BLaER1 treated with 17β-estradiol and CSF1 and Interleukin-3, amounts not matched to agents 10 nM and 100 nM (cell line): ENCODE results near the gene CCDC174.
A peak's percentile ranks its signal among the peaks of the same experiment; 100 is the strongest.

Source experiments
- H3K27ac ChIP-seq, 11 experiments: shearing (Covaris generic); formaldehyde crosslinking; 2 replicates each; pipeline ENCODE4 v1.8.1; 2022
- H3K27me3 ChIP-seq, 11 experiments: shearing (Covaris generic); formaldehyde crosslinking; 2 replicates each; pipeline ENCODE4 v1.8.1; 2022
- H3K36me3 ChIP-seq, 11 experiments: shearing (Covaris generic); formaldehyde crosslinking; 2 replicates each; pipeline ENCODE4 v1.8.1; 2022
- H3K4me1 ChIP-seq, 10 experiments: shearing (Covaris generic); formaldehyde crosslinking; 2 replicates each; pipeline ENCODE4 v1.8.1; 2022
- H3K4me2 ChIP-seq, 11 experiments: shearing (Covaris generic); formaldehyde crosslinking; 2 replicates each; pipeline ENCODE4 v1.8.1; 2022
- H3K4me3 ChIP-seq, 10 experiments: shearing (Covaris generic); formaldehyde crosslinking; 2 replicates each; pipeline ENCODE4 v1.8.1; 2022
- H3K9ac ChIP-seq, 11 experiments: shearing (Covaris generic); formaldehyde crosslinking; 2 replicates each; pipeline ENCODE4 v1.8.1; 2022
- H3K9me3 ChIP-seq, 11 experiments: shearing (Covaris generic); formaldehyde crosslinking; replicated peaks in 1 of 11; 2 replicates each; pipeline ENCODE4 v1.8.1; 2022
- H4K20me1 ChIP-seq, 11 experiments: shearing (Covaris generic); formaldehyde crosslinking; 2 replicates each; pipeline ENCODE4 v1.8.1; 2022
- Cebpa-rat ChIP-seq, 11 experiments: shearing (Covaris generic); IDR thresholded peaks; 2 replicates each; pipeline ENCODE4 v1.8.1; 2022

CCDC174 gene

GRCh38 chr3:14684447-14684846, 32.9 kb downstream of the CCDC174 start:
- no peak for TF ChIP-seq Cebpa-rat (IDR thresholded peaks at IDR 0.05)
- peaks cover 8 to 12% (median 10%) of the 10 kb centered on the region in 11 experiments for H3K9me3 ChIP-seq
- peaks cover 0 to 6% (median 0%) of the 10 kb centered on the region in 11 experiments; a peak in 1 of 22 replicates for H3K36me3 ChIP-seq

DNA sequence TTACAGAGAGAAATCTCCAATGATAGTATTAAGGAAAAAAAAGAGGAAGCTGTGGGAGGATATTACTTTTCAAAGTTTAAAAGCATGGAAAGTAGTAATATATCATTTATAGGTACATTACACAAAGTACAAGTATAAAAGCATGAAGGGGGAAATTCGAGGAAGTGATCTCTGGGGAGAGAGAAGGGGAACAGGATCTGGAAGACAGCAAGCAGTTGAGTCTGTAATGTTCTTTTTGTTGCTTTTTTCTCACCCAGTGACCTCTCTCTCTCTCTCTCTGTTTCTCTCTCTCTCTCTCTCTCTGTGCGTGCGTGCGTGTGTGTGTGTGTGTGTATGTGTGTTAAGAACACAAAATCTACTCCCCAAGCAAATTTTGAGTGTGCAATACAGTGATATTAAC, 33.6 kb downstream of the CCDC174 start:
- Histone ChIP-seq H3K27ac (no peak overlapping the region), H3K36me3 (0 out of 22 replicates have a peak, but pooled peaks cover 0 to under 1% (median 0%) of the 10 kb centered on the region in 11 experiments), H3K4me1 (peaks cover 18 to 39% (median 29%) of the 10 kb centered on the region in 10 experiments), H3K4me3 (no peak overlapping the region), H3K9me3 (peaks cover 2 to 5% (median 3%) of the 10 kb centered on the region in 11 experiments), H4K20me1 (no peaks in the 10 kb centered on the region; a peak in 1 of 22 replicates), H3K27me3 (no peaks in the 10 kb centered on the region), H3K9ac (no peak overlapping the region), H3K4me2 (peak overlapping the region in 5 of 11 experiments; percentile 11 to 51 (median 36); a peak in 9 of 22 replicates)
- TF ChIP-seq Cebpa-rat (IDR thresholded peaks at IDR 0.05) = no peak

More at GRCh38 chr3:14684447-14684846, 32.9 kb downstream of the CCDC174 start:
- Histone ChIP-seq H3K4me1 (peaks cover 15 to 31% (median 24%) of the 10 kb centered on the region in 10 experiments), H4K20me1 (no peaks in the 10 kb centered on the region; a peak in 1 of 22 replicates), H3K27me3 (no peaks in the 10 kb centered on the region), H3K4me3 (no peak overlapping the region), H3K9ac (no peak overlapping the region), H3K4me2 (no peak overlapping the region), H3K27ac (no peak overlapping the region)

DNA sequence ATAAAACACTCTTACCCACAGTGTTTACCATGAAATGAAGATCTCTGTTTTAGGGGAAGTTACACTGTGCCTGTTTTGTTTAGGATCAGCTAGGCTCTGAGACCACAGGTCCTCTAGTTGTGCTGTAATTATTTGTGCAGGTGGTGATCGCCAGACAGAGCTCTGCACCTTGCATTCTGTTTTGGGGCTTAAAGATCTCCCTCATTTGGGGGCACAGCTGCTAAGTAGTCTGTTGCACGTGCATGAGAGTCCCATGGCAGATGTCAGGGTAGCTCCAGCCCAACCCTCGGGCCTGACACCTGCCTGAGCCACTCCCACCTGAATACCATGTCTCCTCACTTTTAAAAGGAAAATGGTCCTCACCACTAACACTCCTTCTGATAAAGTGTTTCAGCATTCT, 35.8 kb downstream of the CCDC174 start:
- Histone ChIP-seq H3K4me3 (no peak overlapping the region), H3K9ac (no peak overlapping the region), H3K27ac (no peak overlapping the region), H3K9me3 (no peaks in the 10 kb centered on the region; a peak in 1 of 22 replicates), H3K4me1 (peaks cover 26 to 52% (median 35%) of the 10 kb centered on the region in 10 experiments), H3K27me3 (no peaks in the 10 kb centered on the region), H4K20me1 (no peaks in the 10 kb centered on the region; a peak in 1 of 22 replicates), H3K36me3 (no peaks in the 10 kb centered on the region), H3K4me2 (peak overlapping the region in 4 of 11 experiments; percentile 2 to 24 (median 10); a peak in 3 of 22 replicates)
- TF ChIP-seq Cebpa-rat (IDR thresholded peaks at IDR 0.05) = no peak

GRCh38 chr3:14688525-14688924, 37.0 kb downstream of the CCDC174 start:
- H3K9me3 ChIP-seq = peaks cover under 1 to 11% (median 6%) of the 10 kb centered on the region in 11 experiments; a peak in 14 of 22 replicates
- H3K4me1 ChIP-seq = peaks cover 26 to 52% (median 35%) of the 10 kb centered on the region in 10 experiments
- H4K20me1 ChIP-seq = no peaks in the 10 kb centered on the region
- H3K36me3 ChIP-seq = no peaks in the 10 kb centered on the region
- H3K9ac ChIP-seq = no peak overlapping the region
- no peak overlapping the region for H3K27ac ChIP-seq
- no peak for TF ChIP-seq Cebpa-rat (IDR thresholded peaks at IDR 0.05)
- peak overlapping the region in 9 of 11 experiments; percentile 13 to 49 (median 30); a peak in 13 of 22 replicates for H3K4me2 ChIP-seq
- no peaks in the 10 kb centered on the region for H3K27me3 ChIP-seq
- H3K4me3 ChIP-seq = no peak overlapping the region

- no peaks in the 10 kb centered on the region for H3K27me3 ChIP-seq
- no peak overlapping the region for H3K9ac ChIP-seq
- peaks cover 26 to 52% (median 35%) of the 10 kb centered on the region in 10 experiments for H3K4me1 ChIP-seq
- H3K27ac ChIP-seq = no peak overlapping the region
- H3K9me3 ChIP-seq = peaks cover 4 to 16% (median 6%) of the 10 kb centered on the region in 11 experiments; a peak in 14 of 22 replicates
- TF ChIP-seq Cebpa-rat (IDR thresholded peaks at IDR 0.05) = no peak
- H4K20me1 ChIP-seq = no peaks in the 10 kb centered on the region
- H3K4me2 ChIP-seq = peak overlapping the region; percentile 8 to 49 (median 30); a peak in 15 of 22 replicates
- H3K4me3 ChIP-seq = no peak overlapping the region
- H3K36me3 ChIP-seq = no peaks in the 10 kb centered on the region
Observed at GRCh38 chr3:14689247-14689980, 37.9 kb downstream of the CCDC174 start.

- no peak overlapping the region for H3K27ac ChIP-seq
- H3K27me3 ChIP-seq = no peaks in the 10 kb centered on the region
- H3K4me3 ChIP-seq = no peak overlapping the region
- H4K20me1 ChIP-seq = no peaks in the 10 kb centered on the region
- TF ChIP-seq Cebpa-rat (IDR thresholded peaks at IDR 0.05) = no peak
- H3K4me1 ChIP-seq = peaks cover 23 to 39% (median 30%) of the 10 kb centered on the region in 10 experiments
- H3K4me2 ChIP-seq = peak overlapping the region in 10 of 11 experiments; percentile 6 to 59 (median 26); a peak in 16 of 22 replicates
- peaks cover 4 to 16% (median 6%) of the 10 kb centered on the region in 11 experiments; a peak in 14 of 22 replicates for H3K9me3 ChIP-seq
- H3K9ac ChIP-seq = no peak overlapping the region
- no peaks in the 10 kb centered on the region for H3K36me3 ChIP-seq
Observed at GRCh38 chr3:14691239-14691638, 39.7 kb downstream of the CCDC174 start.

- no peak overlapping the region for H3K4me3 ChIP-seq
- no peak overlapping the region for H3K9ac ChIP-seq
- H3K27me3 ChIP-seq = no peaks in the 10 kb centered on the region
- H3K27ac ChIP-seq = no peak overlapping the region
- no peaks in the 10 kb centered on the region for H3K36me3 ChIP-seq
- peaks cover 4 to 16% (median 6%) of the 10 kb centered on the region in 11 experiments; a peak in 14 of 22 replicates for H3K9me3 ChIP-seq
- TF ChIP-seq Cebpa-rat (IDR thresholded peaks at IDR 0.05) = no peak
- peaks cover 21 to 39% (median 30%) of the 10 kb centered on the region in 10 experiments for H3K4me1 ChIP-seq
- H4K20me1 ChIP-seq = no peaks in the 10 kb centered on the region
- H3K4me2 ChIP-seq = peak overlapping the region in 4 of 11 experiments; percentile 22 to 59 (median 31); a peak in 6 of 22 replicates
Observed at GRCh38 chr3:14691719-14692118, 40.2 kb downstream of the CCDC174 start.

GRCh38 chr3:14698601-14699244, 47.2 kb downstream of the CCDC174 start:
- TF ChIP-seq Cebpa-rat (IDR thresholded peaks at IDR 0.05) = no peak
- no peak overlapping the region for H3K4me3 ChIP-seq
- no peaks in the 10 kb centered on the region for H3K4me1 ChIP-seq
- H3K4me2 ChIP-seq = no peak overlapping the region
- no peak overlapping the region for H3K27ac ChIP-seq
- no peaks in the 10 kb centered on the region for H3K27me3 ChIP-seq
- no peaks in the 10 kb centered on the region for H4K20me1 ChIP-seq
- H3K9me3 ChIP-seq = peaks cover 0 to 4% (median 0%) of the 10 kb centered on the region in 11 experiments; a peak in 4 of 22 replicates
- no peak overlapping the region for H3K9ac ChIP-seq
- H3K36me3 ChIP-seq = no peaks in the 10 kb centered on the region

GRCh38 chr3:14699643-14700042, 48.1 kb downstream of the CCDC174 start:
- Histone ChIP-seq H3K4me3 (no peak overlapping the region), H3K36me3 (no peaks in the 10 kb centered on the region), H4K20me1 (no peaks in the 10 kb centered on the region), H3K27me3 (no peaks in the 10 kb centered on the region), H3K4me1 (no peaks in the 10 kb centered on the region), H3K4me2 (no peak overlapping the region), H3K27ac (no peak overlapping the region), H3K9me3 (no peaks in the 10 kb centered on the region; a peak in 1 of 22 replicates), H3K9ac (no peak overlapping the region)
- TF ChIP-seq Cebpa-rat (IDR thresholded peaks at IDR 0.05) = no peak
